ENCODE results near the gene TNFRSF1B. TPM values are rescaled to one million over a fixed set of nuclear protein-coding genes. Genes with fewer than 3 reads are reported as not detected.
A peak's percentile ranks its signal among the peaks of the same experiment; 100 is the strongest.

Gene TNFRSF1B
- total and polyA plus RNA-seq, 2 of the 8 experiments (the other 6 are each of a cell fraction or from before 2014, with no cell fraction given) = 1.7 to 2.9 TPM

- H4K5ac ChIP-seq (ENCODE audit: insufficient read length, low read depth, low read length) = no peak overlapping the region
- ChIA-PET CTCF (ENCODE audit: partially characterized antibody) (interaction anchor here (0.7 to 4.4 kb wide), 9 partner anchors 10 to 111 kb away, joined by 3 to 19 read pairs (median 5); no protein-coding TSS in a partner anchor), POLR2A (ENCODE audit: partially characterized antibody) (no interaction called here)
- H3K4me1 ChIP-seq (replicated peaks in 1 of 4; ENCODE audit: control insufficient read depth in 3 of 4, insufficient read depth in 4 of 4, low read length in 3 of 4) = peaks cover 0 to 16% (median 2%) of the 10 kb centered on the region in 4 experiments; a peak in 3 of 7 replicates
- no peak overlapping the region for H3K56ac ChIP-seq (replicated peaks; ENCODE audit: insufficient read length, low read depth, low read length)
- DNase-seq (ENCODE audit: low read depth in 1 of 2, low spot score in 2 of 2) (no peak), FAIRE-seq (no peak)
- H3K4me2 ChIP-seq (ENCODE audit: insufficient read depth in 1 of 2, low read depth in 2 of 2, low read length in 2 of 2) = no peak overlapping the region
- no peak overlapping the region for H3K9ac ChIP-seq (replicated peaks in 1 of 4; ENCODE audit: extremely low read depth in 1 of 4, low read depth in 3 of 4, low read length in 3 of 4)
- H4K91ac ChIP-seq (replicated peaks; ENCODE audit: insufficient read length, low read length) = no peak overlapping the region
- H3K9me3 ChIP-seq (ENCODE audit: insufficient read depth in 2 of 2, low read depth in 1 of 2, low read length in 1 of 2) = no peaks in the 10 kb centered on the region
- peak overlapping the region; percentile 81; the same call in 1 of the 2 replicates for H2BK15ac ChIP-seq (ENCODE audit: low read length)
- H3K23me2 ChIP-seq (ENCODE audit: low read depth, low read length) = no peaks in the 10 kb centered on the region
- H3K23ac ChIP-seq (ENCODE audit: insufficient read length) = no peak overlapping the region
- peak overlapping the region; percentile 44; the same call in 1 of the 2 replicates for H2BK5ac ChIP-seq (ENCODE audit: low read depth, low read length)
- H3K79me1 ChIP-seq (ENCODE audit: low read depth, low read length) = no peaks in the 10 kb centered on the region
- H3K79me2 ChIP-seq (ENCODE audit: control insufficient read depth in 1 of 2, insufficient read depth in 2 of 2, low read length in 2 of 2) = no peaks in the 10 kb centered on the region
- peak overlapping the region; percentile 32 for H3K18ac ChIP-seq (ENCODE audit: extremely low read depth, low read length)
- no peak overlapping the region for H2BK12ac ChIP-seq (ENCODE audit: low read depth, low read length)
- no peaks in the 10 kb centered on the region for H3K36me3 ChIP-seq (ENCODE audit: control insufficient read depth in 2 of 4, insufficient read depth in 4 of 4, low read length in 3 of 4)
- H2BK20ac ChIP-seq (ENCODE audit: low read length) = no peak overlapping the region
- no peak overlapping the region for H3K27ac ChIP-seq (ENCODE audit: low read depth, low read length)
- no peaks in the 10 kb centered on the region for H3K27me3 ChIP-seq (replicated peaks in 1 of 4; ENCODE audit: control insufficient read depth in 3 of 4, extremely low read depth in 1 of 4, insufficient read depth in 3 of 4, low read length in 3 of 4)
- no peak overlapping the region for H3K4me3 ChIP-seq (ENCODE audit: extremely low read depth in 1 of 4, insufficient read depth in 2 of 4, low read depth in 3 of 4, low read length in 4 of 4)
- no peak overlapping the region for H3K14ac ChIP-seq (ENCODE audit: insufficient read length)
- H2BK120ac ChIP-seq (replicated peaks; ENCODE audit: low read depth, low read length) = no peak overlapping the region
- no peak overlapping the region for H2AFZ ChIP-seq (ENCODE audit: low read length)
- H4K20me1 ChIP-seq (replicated peaks in 1 of 2; ENCODE audit: control insufficient read depth in 1 of 2, insufficient read depth in 2 of 2, low read length in 2 of 2) = no peaks in the 10 kb centered on the region
- no peak overlapping the region for H4K8ac ChIP-seq (ENCODE audit: extremely low read depth, insufficient read depth, low read length)
- peak overlapping the region; percentile 48; the same call in 1 of the 2 replicates for H2AK5ac ChIP-seq (ENCODE audit: low read depth, low read length)
- WGBS, 2 experiments (ENCODE audit: extremely low coverage in 1 of 2, insufficient coverage in 1 of 2, insufficient read length in 1 of 2, insufficient replicate concordance in 2 of 2, low coverage in 1 of 2, low lambda C conversion rate in 2 of 2, missing lambda C conversion rate in 1 of 2) = 90% methylated on average over 16 of the region's 17 CpGs; no CpG with 5 or more reads in 1 of the 2 experiments
- no peak overlapping the region for H3K4ac ChIP-seq (replicated peaks; ENCODE audit: insufficient read length, low read depth, low read length)
- no peak for TF ChIP-seq CHD2 (IDR thresholded peaks at IDR 0.05; ENCODE audit: low read length)
- no peak for TF ChIP-seq KDM5A (IDR thresholded peaks at IDR 0.05; ENCODE audit: low read length)
- no peak for TF ChIP-seq EZH2 (IDR thresholded peaks at IDR 0.05; ENCODE audit: low read depth, low read length, severe bottlenecking)
- no peak for TF ChIP-seq USF2 (IDR thresholded peaks at IDR 0.05; ENCODE audit: low read length)
- TF ChIP-seq EP300 (IDR thresholded peaks at IDR 0.05; ENCODE audit: borderline replicate concordance in 1 of 2, low read depth in 2 of 2, low read length in 2 of 2) = no peak
- no peak for TF ChIP-seq TAF7 (optimal IDR thresholded peaks at IDR 0.05; ENCODE audit: borderline replicate concordance, low read depth, low read length)
- no peak for TF ChIP-seq TBP (IDR thresholded peaks at IDR 0.05; ENCODE audit: low read depth, low read length)
- no peak for TF ChIP-seq ATF3 (IDR thresholded peaks at IDR 0.05; ENCODE audit: insufficient read depth, low read depth, low read length)
- no peak for TF ChIP-seq CEBPB (IDR thresholded peaks at IDR 0.05; ENCODE audit: low read depth, low read length)
- no peak for TF ChIP-seq YY1 (IDR thresholded peaks at IDR 0.05; ENCODE audit: low read depth, low read length)
Observed at GRCh38 chr1:12174924-12175810, 8.4 kb downstream of the TNFRSF1B start.

Measured in H1 (cell line).